ENCODE data around the gene ZFAND3. TPM values are rescaled to one million over a fixed set of nuclear protein-coding genes. Genes with fewer than 3 reads are reported as not detected.

Gene ZFAND3
- polyA plus RNA-seq, 1 of the 3 experiments (the other 2 are of a cell fraction): 16.7 TPM

GRCh38 chr6:37984578-37984977 is 165.1 kb downstream of the ZFAND3 start:
- DNase-seq: no peak
- CTCF ChIA-PET: no interaction called here
- Histone ChIP-seq H3K4me1 (ENCODE audit: control insufficient read depth in 1 of 2, insufficient read depth in 2 of 2, low read depth in 1 of 2, low read length in 1 of 2) (peaks cover 10 to 36% of the 10 kb centered on the region in 2 experiments), H4K20me1 (ENCODE audit: insufficient read depth) (peaks cover 94% of the 10 kb centered on the region), H3K9me2 (no peaks in the 10 kb centered on the region), H2AFZ (ENCODE audit: low read depth) (no peak overlapping the region), H3K9ac (no peak overlapping the region), H3K27ac (ENCODE audit: low read depth in 2 of 2, low read length in 1 of 2) (no peak overlapping the region), H3K4me2 (no peak overlapping the region), H3K4me3 (ENCODE audit: low read depth in 2 of 2, low read length in 1 of 2) (no peak overlapping the region), H3K9me3 (no peaks in the 10 kb centered on the region), H3K79me2 (ENCODE audit: insufficient read depth) (peaks cover 97% of the 10 kb centered on the region), H3K27me3 (ENCODE audit: insufficient read depth) (no peaks in the 10 kb centered on the region), H3F3A (replicated peaks; ENCODE audit: insufficient read depth) (peaks cover 28% of the 10 kb centered on the region), H3K36me3 (replicated peaks in 1 of 2; ENCODE audit: control insufficient read depth in 1 of 2, insufficient read depth in 2 of 2, low read length in 1 of 2) (no peaks in the 10 kb centered on the region)
- POLR2A ChIA-PET: no interaction called here
- 98% methylated on average over 2 of the region's 2 CpGs for WGBS (ENCODE audit: low lambda C conversion rate)
- TF ChIP-seq, protein P1, sequence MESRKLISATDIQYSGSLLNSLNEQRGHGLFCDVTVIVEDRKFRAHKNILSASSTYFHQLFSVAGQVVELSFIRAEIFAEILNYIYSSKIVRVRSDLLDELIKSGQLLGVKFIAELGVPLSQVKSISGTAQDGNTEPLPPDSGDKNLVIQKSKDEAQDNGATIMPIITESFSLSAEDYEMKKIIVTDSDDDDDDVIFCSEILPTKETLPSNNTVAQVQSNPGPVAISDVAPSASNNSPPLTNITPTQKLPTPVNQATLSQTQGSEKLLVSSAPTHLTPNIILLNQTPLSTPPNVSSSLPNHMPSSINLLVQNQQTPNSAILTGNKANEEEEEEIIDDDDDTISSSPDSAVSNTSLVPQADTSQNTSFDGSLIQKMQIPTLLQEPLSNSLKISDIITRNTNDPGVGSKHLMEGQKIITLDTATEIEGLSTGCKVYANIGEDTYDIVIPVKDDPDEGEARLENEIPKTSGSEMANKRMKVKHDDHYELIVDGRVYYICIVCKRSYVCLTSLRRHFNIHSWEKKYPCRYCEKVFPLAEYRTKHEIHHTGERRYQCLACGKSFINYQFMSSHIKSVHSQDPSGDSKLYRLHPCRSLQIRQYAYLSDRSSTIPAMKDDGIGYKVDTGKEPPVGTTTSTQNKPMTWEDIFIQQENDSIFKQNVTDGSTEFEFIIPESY (IDR thresholded peaks at IDR 0.05; ENCODE audit: borderline replicate concordance, low read depth): no peak
- TF ChIP-seq CTCF (IDR thresholded peaks at IDR 0.05) (no peak), RAD21 (IDR thresholded peaks at IDR 0.05; ENCODE audit: low read length) (no peak), NFIC (IDR thresholded peaks at IDR 0.05; ENCODE audit: borderline replicate concordance) (no peak), RFX5 (IDR thresholded peaks at IDR 0.05; ENCODE audit: low read length) (no peak), EZH2phosphoT487 (IDR thresholded peaks at IDR 0.05; ENCODE audit: borderline replicate concordance, low read depth) (no peak), TCF12 (IDR thresholded peaks at IDR 0.05) (no peak), NRF1 (IDR thresholded peaks at IDR 0.05; ENCODE audit: low read depth, low read length) (no peak), REST (IDR thresholded peaks at IDR 0.05; ENCODE audit: low read depth, low read length) (no peak)

GRCh38 chr6:37985355-37985754 is 165.8 kb downstream of the ZFAND3 start:
- Histone ChIP-seq H3K36me3 (replicated peaks in 1 of 2; ENCODE audit: control insufficient read depth in 1 of 2, insufficient read depth in 2 of 2, low read length in 1 of 2) (no peaks in the 10 kb centered on the region), H3K4me3 (ENCODE audit: low read depth in 2 of 2, low read length in 1 of 2) (no peak overlapping the region), H3K27me3 (ENCODE audit: insufficient read depth) (no peaks in the 10 kb centered on the region), H2AFZ (ENCODE audit: low read depth) (no peak overlapping the region), H3K79me2 (ENCODE audit: insufficient read depth) (peaks cover 97% of the 10 kb centered on the region), H3K9me2 (no peaks in the 10 kb centered on the region), H3K27ac (ENCODE audit: low read depth in 2 of 2, low read length in 1 of 2) (no peak overlapping the region), H3K4me2 (no peak overlapping the region), H3K4me1 (ENCODE audit: control insufficient read depth in 1 of 2, insufficient read depth in 2 of 2, low read depth in 1 of 2, low read length in 1 of 2) (peaks cover 4 to 31% of the 10 kb centered on the region in 2 experiments), H4K20me1 (ENCODE audit: insufficient read depth) (peaks cover 94% of the 10 kb centered on the region), H3K9ac (no peak overlapping the region), H3K9me3 (no peaks in the 10 kb centered on the region), H3F3A (replicated peaks; ENCODE audit: insufficient read depth) (peaks cover 31% of the 10 kb centered on the region)
- ChIA-PET POLR2A (no interaction called here), CTCF (interaction anchor here (1.3 kb wide), 1 partner anchor 48 kb away, joined by 3 read pairs; no protein-coding TSS in a partner anchor)
- no peak for DNase-seq
- TF ChIP-seq JUND (IDR thresholded peaks at IDR 0.05): no peak
- TF ChIP-seq TCF12 (IDR thresholded peaks at IDR 0.05): no peak
- TF ChIP-seq FOXM1 (IDR thresholded peaks at IDR 0.05; ENCODE audit: low read depth): no peak
- WGBS (ENCODE audit: low lambda C conversion rate): 91% methylated on average over 7 of the region's 7 CpGs

Measured in SK-N-SH (cell line).